Testis (tissue), 3 donors: ENCODE measurements around the gene CHD9NB. TPM values are rescaled to one million over a fixed set of nuclear protein-coding genes. Genes with fewer than 3 reads are reported as not detected.

ENCODE experiments used
- DNase-seq: peaks from one replicate; pipeline ENCODE4 v3.0.0-alpha.2; 2019
- H3K27ac ChIP-seq, 2 donors: fragments of 200-600 bp; sonication (generic); one replicate each; pipeline ENCODE4 v1.5.1; 2019
- H3K27me3 ChIP-seq: fragments of 200-600 bp; sonication (generic); one replicate; pipeline ENCODE4 v1.5.1; 2019
- H3K36me3 ChIP-seq: fragments of 200-600 bp; sonication (generic); one replicate; pipeline ENCODE4 v1.5.1; 2017; ENCODE audit warnings: low read depth; ENCODE audit errors: missing control alignments
- H3K4me1 ChIP-seq: fragments of 200-600 bp; sonication (generic); one replicate; pipeline ENCODE4 v1.5.1; 2019
- H3K4me3 ChIP-seq, 2 donors: fragments of 200-600 bp; sonication (generic); one replicate each; pipeline ENCODE4 v1.5.1; 2017 to 2019
- H3K9me3 ChIP-seq: fragments of 200-600 bp; sonication (generic); one replicate; pipeline ENCODE4 v1.5.1; 2017
- POLR2A ChIP-seq: fragments of 450-650 bp; IDR thresholded peaks from one replicate; pipeline ENCODE4 v1.6.1; 2017; ENCODE audit warnings: antibody characterized with exemption, mild to moderate bottlenecking, moderate library complexity
- WGBS, 2 donors: methylation state at CpG; one replicate each; pipeline ENCODE4 v1.1.5; 2018; 5-methylcytosine and 5-hydroxymethylcytosine counted together
- intact Hi-C: fragments of 100-400 bp; cut with DNase I; formaldehyde crosslinking; loops from one replicate; pipeline ENCODE4 v1.15.1; 2023; ENCODE audit warnings: low total_unique reads
- polyA plus RNA-seq: library from polyadenylated mRNA; stranded (reverse); fragments of 350-450 nt; fragmentation: Illumina TruSeq; extraction: RNeasy Lipid Tissue Mini Kit (QIAGEN cat#74804); gene quantifications from one replicate; pipeline ENCODE4 v1.2.3, GENCODE V29; 2014; ENCODE audit warnings: low read depth, low replicate concordance; ENCODE audit not compliant: insufficient read depth
- total RNA-seq, 2 donors: library from RNA; depleted of rRNA; stranded (reverse); fragments of >200 nt; gene quantifications; one replicate each; pipeline ENCODE4 v1.2.3, GENCODE V29; 2016
- TF ChIP-seq, protein P1 (sequence below), 3 experiments: fragments of 450-650 bp in 2 of 3; fragments of 200-600 bp in 1 of 3; sonication (generic) in 1 of 3; IDR thresholded peaks; one replicate each; pipeline ENCODE4 v1.5.1; 2016 to 2019; ENCODE audit warnings: antibody characterized with exemption in 3 of 3, mild to moderate bottlenecking in 2 of 3, moderate library complexity in 1 of 3

Gene CHD9NB
- total and polyA plus RNA-seq, 3 donors from 2014 or later = 0.79 to 3.0 TPM; not detected in 1

DNA sequence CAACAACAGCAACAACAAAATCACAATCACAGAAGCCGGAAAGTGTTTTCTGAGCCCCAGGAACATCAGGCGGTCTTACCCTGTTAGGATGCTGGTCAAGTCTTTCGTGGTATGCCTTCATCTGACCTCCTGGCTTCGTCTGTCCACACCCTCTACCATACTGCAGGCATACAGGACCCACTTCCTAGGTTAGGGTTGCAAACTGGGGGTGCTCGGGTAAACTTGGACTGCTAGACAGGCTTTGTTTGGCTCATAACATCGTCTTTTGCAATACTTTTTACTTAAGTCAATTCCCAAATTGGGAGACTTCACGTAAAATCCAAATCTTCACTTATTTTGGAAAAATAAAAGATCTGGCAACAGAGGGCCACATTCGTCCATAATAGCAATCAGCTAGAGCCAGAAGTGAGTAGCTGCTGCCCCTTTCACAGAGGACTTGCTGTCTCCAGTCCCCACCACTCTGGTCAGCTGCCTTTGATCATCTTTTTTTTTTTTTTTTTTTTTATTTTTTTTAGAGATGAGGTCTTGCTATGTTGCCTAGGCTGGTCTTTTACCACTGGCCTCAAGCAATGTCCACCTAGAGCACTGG is 32.1 kb upstream of the CHD9NB start:
- DNase-seq = no peak
- H3K27ac ChIP-seq = peak overlapping the region; percentile 51 to 72
- H3K9me3 ChIP-seq = no peaks in the 10 kb centered on the region
- H3K4me1 ChIP-seq = peaks cover 38% of the 10 kb centered on the region
- intact Hi-C loops = no loop called here
- no peak overlapping the region for H3K4me3 ChIP-seq
- WGBS, 2 donors = 69 to 70% methylated on average over 8 of the region's 8 CpGs
- TF ChIP-seq POLR2A = no peak
- TF ChIP-seq, protein P1, sequence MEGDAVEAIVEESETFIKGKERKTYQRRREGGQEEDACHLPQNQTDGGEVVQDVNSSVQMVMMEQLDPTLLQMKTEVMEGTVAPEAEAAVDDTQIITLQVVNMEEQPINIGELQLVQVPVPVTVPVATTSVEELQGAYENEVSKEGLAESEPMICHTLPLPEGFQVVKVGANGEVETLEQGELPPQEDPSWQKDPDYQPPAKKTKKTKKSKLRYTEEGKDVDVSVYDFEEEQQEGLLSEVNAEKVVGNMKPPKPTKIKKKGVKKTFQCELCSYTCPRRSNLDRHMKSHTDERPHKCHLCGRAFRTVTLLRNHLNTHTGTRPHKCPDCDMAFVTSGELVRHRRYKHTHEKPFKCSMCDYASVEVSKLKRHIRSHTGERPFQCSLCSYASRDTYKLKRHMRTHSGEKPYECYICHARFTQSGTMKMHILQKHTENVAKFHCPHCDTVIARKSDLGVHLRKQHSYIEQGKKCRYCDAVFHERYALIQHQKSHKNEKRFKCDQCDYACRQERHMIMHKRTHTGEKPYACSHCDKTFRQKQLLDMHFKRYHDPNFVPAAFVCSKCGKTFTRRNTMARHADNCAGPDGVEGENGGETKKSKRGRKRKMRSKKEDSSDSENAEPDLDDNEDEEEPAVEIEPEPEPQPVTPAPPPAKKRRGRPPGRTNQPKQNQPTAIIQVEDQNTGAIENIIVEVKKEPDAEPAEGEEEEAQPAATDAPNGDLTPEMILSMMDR (IDR thresholded peaks at IDR 0.05) = no peak
- H3K36me3 ChIP-seq = no peaks in the 10 kb centered on the region
- no peaks in the 10 kb centered on the region for H3K27me3 ChIP-seq

DNA sequence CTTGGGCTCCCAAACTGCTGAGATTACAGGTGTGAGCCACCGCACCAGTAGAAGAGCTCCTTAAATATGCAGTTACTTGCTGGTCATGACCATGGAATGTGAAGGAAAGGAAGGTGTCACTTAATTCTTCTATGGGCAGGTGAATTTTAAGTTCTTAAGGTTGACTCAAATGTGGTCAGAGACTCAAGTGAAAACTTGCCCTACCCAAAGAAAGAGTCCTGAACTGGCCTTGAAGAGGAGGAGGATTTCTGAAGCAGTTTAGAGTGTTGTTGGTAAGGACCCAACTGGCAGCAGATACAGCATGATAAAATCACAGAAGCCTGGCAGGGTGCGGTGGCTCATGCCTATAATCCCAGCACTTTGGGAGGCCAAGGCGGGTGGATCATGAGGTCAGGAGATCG is 31.4 kb upstream of the CHD9NB start:
- Histone ChIP-seq H3K27me3 (no peaks in the 10 kb centered on the region), H3K4me3 (no peak overlapping the region), H3K27ac (peak overlapping the region in 1 of 2 donors; percentile 72), H3K9me3 (no peaks in the 10 kb centered on the region), H3K4me1 (peaks cover 34% of the 10 kb centered on the region), H3K36me3 (no peaks in the 10 kb centered on the region)
- intact Hi-C loops = no loop called here
- 64 to 79% methylated on average over 4 of the region's 4 CpGs for WGBS, 2 donors
- DNase-seq = no peak
- no peak for TF ChIP-seq POLR2A
- TF ChIP-seq, protein P1 (IDR thresholded peaks at IDR 0.05) = no peak

DNA sequence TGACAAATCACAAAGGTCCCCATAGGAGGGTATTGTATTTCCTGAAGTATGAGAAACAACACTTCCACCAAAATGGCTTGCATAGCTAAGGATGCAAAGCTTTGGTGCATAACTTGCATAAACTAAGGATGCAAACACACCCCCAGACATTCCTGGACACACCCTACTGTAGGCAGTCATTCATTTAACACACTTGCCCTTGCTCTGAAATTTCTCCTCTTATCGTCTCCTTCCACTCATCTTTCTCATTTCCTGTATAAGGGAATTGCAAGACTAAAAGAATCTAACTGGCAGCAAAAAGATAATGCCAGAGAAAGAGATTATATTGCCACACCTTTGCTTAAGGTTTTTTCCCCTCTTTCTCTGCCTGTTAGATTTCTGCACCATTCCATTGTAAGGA is 30.4 kb upstream of the CHD9NB start:
- 46 to 64% methylated on average over 1 of the region's 1 CpG for WGBS, 2 donors
- H3K4me1 ChIP-seq = peaks cover 34% of the 10 kb centered on the region

GRCh38 chr16:53082509-53082908 is 29.8 kb upstream of the CHD9NB start:
- WGBS, 2 donors = 54 to 75% methylated on average over 4 of the region's 4 CpGs
- peaks cover 34% of the 10 kb centered on the region for H3K4me1 ChIP-seq
- DNase-seq = no peak
- H3K4me3 ChIP-seq = no peak overlapping the region
- intact Hi-C loops = no loop called here
- no peaks in the 10 kb centered on the region for H3K9me3 ChIP-seq
- H3K27me3 ChIP-seq = no peaks in the 10 kb centered on the region
- no peak for TF ChIP-seq POLR2A
- TF ChIP-seq, protein P1 (IDR thresholded peaks at IDR 0.05) = no peak
- no peaks in the 10 kb centered on the region for H3K36me3 ChIP-seq
- no peak overlapping the region for H3K27ac ChIP-seq

More for the DNA sequence above, 30.4 kb upstream of the CHD9NB start:
- H3K36me3 ChIP-seq = no peaks in the 10 kb centered on the region
- no peaks in the 10 kb centered on the region for H3K27me3 ChIP-seq
- intact Hi-C loops = no loop called here
- H3K9me3 ChIP-seq = no peaks in the 10 kb centered on the region
- no peak for TF ChIP-seq POLR2A
- no peak overlapping the region for H3K4me3 ChIP-seq
- DNase-seq = no peak
- no peak overlapping the region for H3K27ac ChIP-seq

DNA sequence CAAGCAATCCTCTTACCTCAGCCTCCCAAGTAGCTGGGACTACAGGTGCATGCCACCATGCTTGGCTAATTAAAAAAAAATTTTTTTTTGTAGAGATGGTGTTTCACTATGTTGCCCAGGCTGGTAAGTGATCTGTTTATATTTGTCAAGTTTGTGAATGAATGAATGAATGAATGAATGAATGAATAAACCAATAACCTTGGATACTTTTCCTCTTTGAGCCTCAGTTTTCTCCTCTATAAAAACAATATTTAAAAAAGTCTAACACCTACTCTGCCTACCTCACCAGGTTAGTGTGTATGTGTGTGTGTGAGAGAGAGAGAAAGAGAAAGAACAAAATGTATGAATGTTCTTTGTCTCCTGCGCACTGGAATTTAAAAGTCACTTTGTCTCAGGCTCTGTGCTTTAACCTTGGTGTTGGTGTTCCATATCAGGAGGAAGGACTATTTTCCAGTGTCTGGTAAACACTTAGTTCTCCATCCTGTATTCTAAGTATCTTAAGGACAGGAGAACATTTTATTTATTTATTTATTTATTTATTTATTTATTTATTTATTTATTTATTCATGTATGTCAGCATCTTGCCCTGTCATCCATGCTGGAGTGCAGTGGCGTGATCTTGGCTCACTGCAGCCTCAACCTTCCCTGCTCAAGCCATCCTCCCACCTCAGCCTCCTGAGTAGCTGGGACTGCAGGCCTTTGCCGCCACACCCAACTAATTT is 29.1 kb upstream of the CHD9NB start:
- Histone ChIP-seq H3K27me3 (no peaks in the 10 kb centered on the region), H3K27ac (peak overlapping the region in 1 of 2 donors; percentile 80), H3K4me3 (no peak overlapping the region), H3K36me3 (no peaks in the 10 kb centered on the region), H3K4me1 (peaks cover 34% of the 10 kb centered on the region), H3K9me3 (no peaks in the 10 kb centered on the region)
- DNase-seq = no peak
- intact Hi-C loops = no loop called here
- TF ChIP-seq, protein P1 (IDR thresholded peaks at IDR 0.05) = no peak
- 86 to 89% methylated on average over 3 of the region's 3 CpGs for WGBS, 2 donors
